HepG2 (cell line): ENCODE results near the gene NEU4. TPM values are rescaled to one million over a fixed set of nuclear protein-coding genes. Genes with fewer than 3 reads are reported as not detected.

Experiments used
- HES4 ChIP-seq: sonication (generic); formaldehyde crosslinking; IDR thresholded peaks from 2 replicates; pipeline ENCODE4 v1.9.0; 2021; ENCODE audit warnings: mild to moderate bottlenecking, missing genetic modification reagents, borderline replicate concordance
- MXI1 ChIP-seq: IDR thresholded peaks from 3 replicates; pipeline ENCODE4 v1.6.1; 2012; ENCODE audit warnings: low read depth, low read length, inconsistent platforms, borderline replicate concordance
- NFIB ChIP-seq: sonication (generic); formaldehyde crosslinking; IDR thresholded peaks from 2 replicates; pipeline ENCODE4 v1.9.0; 2021; ENCODE audit warnings: missing genetic modification reagents, mild to moderate bottlenecking, borderline replicate concordance
- NR2F2 ChIP-seq: IDR thresholded peaks from 2 replicates; pipeline ENCODE4 v1.6.1; 2012; ENCODE audit warnings: low read depth, inconsistent platforms, borderline replicate concordance
- ZBTB38 ChIP-seq: sonication (generic); formaldehyde crosslinking; IDR thresholded peaks from 2 replicates; pipeline ENCODE4 v1.5.1; 2020; ENCODE audit warnings: mild to moderate bottlenecking, missing genetic modification reagents
- ZNF607 ChIP-seq: sonication (generic); formaldehyde crosslinking; IDR thresholded peaks from 2 replicates; pipeline ENCODE4 v1.5.1; 2020; ENCODE audit warnings: missing genetic modification reagents, mild to moderate bottlenecking, borderline replicate concordance
- ZNF776 ChIP-seq: sonication (generic); formaldehyde crosslinking; IDR thresholded peaks from 2 replicates; pipeline ENCODE4 v1.4.0; 2020; ENCODE audit warnings: mild to moderate bottlenecking, missing genetic modification reagents
- ZNF788 ChIP-seq: sonication (generic); formaldehyde crosslinking; IDR thresholded peaks from 2 replicates; pipeline ENCODE4 v1.5.0; 2020; ENCODE audit warnings: mild to moderate bottlenecking, missing genetic modification reagents, borderline replicate concordance
- ZNF891 ChIP-seq: sonication (generic); formaldehyde crosslinking; IDR thresholded peaks from 2 replicates; pipeline ENCODE4 v1.5.0; 2020; ENCODE audit warnings: mild to moderate bottlenecking, missing genetic modification reagents
- polyA plus RNA-seq, 8 experiments: library from polyadenylated mRNA; depleted of rRNA in 3 of 8; stranded (reverse) in 7 of 8; unstranded in 1 of 8; fragments of >200 nt; fragmentation: Illumina TruSeq in 4 of 8; extraction: Trizol in 4 of 8; gene quantifications; 2 replicates each; pipeline versions ENCODE4 v1.2.1 to v1.2.3, GENCODE V29; 2011 to 2016; ENCODE audit warnings: low read depth in 4 of 8, missing spikeins in 1 of 8, mixed read lengths in 1 of 8; ENCODE audit not compliant: insufficient read depth in 1 of 8
- total RNA-seq, 5 experiments: library from RNA; depleted of rRNA; stranded (reverse); fragments of >200 nt; fragmentation: Illumina TruSeq; extraction: Trizol; gene quantifications; 2 replicates each; pipeline ENCODE4 v1.2.3, GENCODE V29; 2016; ENCODE audit warnings: low read depth in 1 of 5
- TF ChIP-seq, protein P1 (sequence below): sonication (generic); formaldehyde crosslinking; IDR thresholded peaks from 2 replicates; pipeline ENCODE4 v1.5.1; 2020; ENCODE audit warnings: mild to moderate bottlenecking, missing genetic modification reagents, moderate library complexity

The NEU4 gene
- total and polyA plus RNA-seq, 2 of the 13 experiments (the other 11 are each of a cell fraction or from before 2014, with no cell fraction given), result 53.5 to 107 TPM

DNA sequence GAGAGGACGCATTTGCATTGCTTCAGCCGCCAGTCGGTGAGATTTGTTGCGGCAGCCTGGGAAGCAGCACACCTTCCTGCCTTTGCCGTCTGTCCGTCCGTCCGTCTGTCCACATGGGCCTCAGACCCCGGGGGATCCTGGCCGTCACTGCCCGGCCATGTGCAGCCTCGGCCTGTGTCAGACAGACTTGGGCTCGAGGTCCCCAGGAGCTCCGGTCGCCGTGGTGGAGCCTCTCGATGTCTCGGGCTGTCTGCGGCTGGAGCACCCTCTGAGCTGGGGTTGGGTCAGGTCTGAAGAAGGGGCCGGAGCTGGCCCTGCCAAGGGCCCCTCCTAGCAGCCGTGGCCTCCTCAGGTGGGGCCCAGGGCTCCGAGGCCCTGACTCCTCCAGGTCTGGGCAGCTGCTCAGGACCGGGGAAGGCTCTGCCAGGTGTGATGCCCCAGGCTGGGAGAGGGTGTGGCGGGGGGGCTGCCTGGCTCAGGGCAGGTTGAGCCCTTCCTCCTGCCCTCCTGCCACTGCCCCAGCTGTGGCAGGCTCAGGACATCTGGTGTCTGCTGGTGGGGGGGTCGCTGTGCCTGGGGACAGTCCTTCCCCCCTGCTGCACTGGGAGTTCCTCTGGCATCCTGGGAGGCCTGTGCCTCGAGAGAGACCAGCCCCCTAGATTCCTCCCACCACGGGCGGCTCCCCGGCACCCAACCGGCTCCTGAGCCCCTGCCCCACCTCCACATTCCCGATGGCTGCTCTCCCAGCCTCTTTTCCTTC lies 11.8 kb downstream of the NEU4 start (continued):
- TF ChIP-seq NFIB (CRISPR knock-in tag) (0 out of 2 replicates have a peak, but pooled peaks have one; percentile 16), MXI1 (no peak), ZBTB38 (peak; percentile 75; the same call in 1 of the 2 replicates), ZNF788 (CRISPR knock-in tag) (0 out of 2 replicates have a peak, but pooled peaks have one; percentile 6), ZNF607 (CRISPR knock-in tag) (no peak), HES4 (CRISPR knock-in tag) (no peak), ZNF891 (CRISPR knock-in tag) (0 out of 2 replicates have a peak, but pooled peaks have one; percentile 22), ZNF776 (CRISPR knock-in tag) (0 out of 2 replicates have a peak, but pooled peaks have one; percentile 12), NR2F2 (no peak)
- TF ChIP-seq, protein P1, sequence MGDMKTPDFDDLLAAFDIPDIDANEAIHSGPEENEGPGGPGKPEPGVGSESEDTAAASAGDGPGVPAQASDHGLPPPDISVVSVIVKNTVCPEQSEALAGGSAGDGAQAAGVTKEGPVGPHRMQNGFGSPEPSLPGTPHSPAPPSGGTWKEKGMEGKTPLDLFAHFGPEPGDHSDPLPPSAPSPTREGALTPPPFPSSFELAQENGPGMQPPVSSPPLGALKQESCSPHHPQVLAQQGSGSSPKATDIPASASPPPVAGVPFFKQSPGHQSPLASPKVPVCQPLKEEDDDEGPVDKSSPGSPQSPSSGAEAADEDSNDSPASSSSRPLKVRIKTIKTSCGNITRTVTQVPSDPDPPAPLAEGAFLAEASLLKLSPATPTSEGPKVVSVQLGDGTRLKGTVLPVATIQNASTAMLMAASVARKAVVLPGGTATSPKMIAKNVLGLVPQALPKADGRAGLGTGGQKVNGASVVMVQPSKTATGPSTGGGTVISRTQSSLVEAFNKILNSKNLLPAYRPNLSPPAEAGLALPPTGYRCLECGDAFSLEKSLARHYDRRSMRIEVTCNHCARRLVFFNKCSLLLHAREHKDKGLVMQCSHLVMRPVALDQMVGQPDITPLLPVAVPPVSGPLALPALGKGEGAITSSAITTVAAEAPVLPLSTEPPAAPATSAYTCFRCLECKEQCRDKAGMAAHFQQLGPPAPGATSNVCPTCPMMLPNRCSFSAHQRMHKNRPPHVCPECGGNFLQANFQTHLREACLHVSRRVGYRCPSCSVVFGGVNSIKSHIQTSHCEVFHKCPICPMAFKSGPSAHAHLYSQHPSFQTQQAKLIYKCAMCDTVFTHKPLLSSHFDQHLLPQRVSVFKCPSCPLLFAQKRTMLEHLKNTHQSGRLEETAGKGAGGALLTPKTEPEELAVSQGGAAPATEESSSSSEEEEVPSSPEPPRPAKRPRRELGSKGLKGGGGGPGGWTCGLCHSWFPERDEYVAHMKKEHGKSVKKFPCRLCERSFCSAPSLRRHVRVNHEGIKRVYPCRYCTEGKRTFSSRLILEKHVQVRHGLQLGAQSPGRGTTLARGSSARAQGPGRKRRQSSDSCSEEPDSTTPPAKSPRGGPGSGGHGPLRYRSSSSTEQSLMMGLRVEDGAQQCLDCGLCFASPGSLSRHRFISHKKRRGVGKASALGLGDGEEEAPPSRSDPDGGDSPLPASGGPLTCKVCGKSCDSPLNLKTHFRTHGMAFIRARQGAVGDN (CRISPR knock-in tag), result peak; percentile 14; the same call in 1 of the 2 replicates
